K562 (cell line): ENCODE results near the gene TMEM217. TPM values are rescaled to one million over a fixed set of nuclear protein-coding genes. Genes with fewer than 3 reads are reported as not detected.

Experiments used
- BRF1 ChIP-seq: IDR thresholded peaks from 3 replicates; pipeline ENCODE4 v1.6.1; 2011; ENCODE audit warnings: borderline replicate concordance, mild to moderate bottlenecking; ENCODE audit not compliant: insufficient read length; ENCODE audit errors: extremely low read depth
- CBX1 ChIP-seq: sonication (generic); IDR thresholded peaks from 2 replicates; pipeline ENCODE4 v1.6.1; 2016; ENCODE audit warnings: antibody characterized with exemption, low read depth, mild to moderate bottlenecking
- ETV1 ChIP-seq: fragments of 450-650 bp; conservative IDR thresholded peaks from 2 replicates; pipeline ENCODE4 v1.6.1; 2016; ENCODE audit warnings: missing genetic modification characterization, control low read depth, low read depth, missing compliant biosample characterization
- FOXP1 ChIP-seq: sonication (generic); formaldehyde crosslinking; IDR thresholded peaks from 2 replicates; pipeline ENCODE4 v1.8.0; 2022; ENCODE audit warnings: mild to moderate bottlenecking, missing genetic modification reagents
- HLTF ChIP-seq: fragments of 450-650 bp; IDR thresholded peaks from 2 replicates; pipeline ENCODE4 v1.6.1; 2016
- MTA2 ChIP-seq: fragments of 450-650 bp; IDR thresholded peaks from 2 replicates; pipeline ENCODE4 v1.6.1; 2016; ENCODE audit warnings: low read depth
- NELFE ChIP-seq: IDR thresholded peaks from 2 replicates; pipeline ENCODE4 v1.6.1; 2011; ENCODE audit warnings: mild to moderate bottlenecking; ENCODE audit not compliant: insufficient read depth, insufficient read length
- NFRKB ChIP-seq: fragments of 450-650 bp; IDR thresholded peaks from 2 replicates; pipeline ENCODE4 v1.6.1; 2016; ENCODE audit warnings: low read depth
- RB1 ChIP-seq: fragments of 450-650 bp; IDR thresholded peaks from 2 replicates; pipeline ENCODE4 v1.6.1; 2017; ENCODE audit warnings: low read depth, mild to moderate bottlenecking
- SMARCC2 ChIP-seq: fragments of 450-650 bp; IDR thresholded peaks from 2 replicates; pipeline ENCODE4 v1.6.1; 2017; ENCODE audit warnings: antibody characterized with exemption, moderate library complexity, mild to moderate bottlenecking, low read depth
- WHSC1 ChIP-seq: IDR thresholded peaks from one replicate; pipeline ENCODE4 v1.6.1; 2012; ENCODE audit warnings: low read length, control low read depth, inconsistent platforms
- ZKSCAN8 ChIP-seq: fragments of 200-800 bp; sonication (Bioruptor generic); IDR thresholded peaks from 2 replicates; pipeline ENCODE4 v1.6.1; 2016; ENCODE audit warnings: missing genetic modification characterization, missing compliant biosample characterization
- ZNF239 ChIP-seq: fragments of 250-450 bp; sonication (Bioruptor Pico); IDR thresholded peaks from 2 replicates; pipeline ENCODE4 v1.4.0; 2020; ENCODE audit warnings: mild to moderate bottlenecking
- ZNF316 ChIP-seq: fragments of 450-650 bp; IDR thresholded peaks from 2 replicates; pipeline ENCODE4 v1.6.1; 2016
- ZNF41 ChIP-seq: fragments of 250-450 bp; sonication (Bioruptor Pico); conservative IDR thresholded peaks from 2 replicates; pipeline ENCODE4 v1.4.0; 2020; ENCODE audit warnings: mild to moderate bottlenecking
- ZNF551 ChIP-seq: fragments of 250-450 bp; sonication (Bioruptor Pico); IDR thresholded peaks from 2 replicates; pipeline ENCODE4 v1.5.0; 2021; ENCODE audit warnings: mild to moderate bottlenecking, moderate library complexity
- ZNF583 ChIP-seq: fragments of 250-450 bp; sonication (Bioruptor Pico); IDR thresholded peaks from 2 replicates; pipeline ENCODE4 v1.4.0; 2020
- polyA plus RNA-seq, 8 experiments: library from polyadenylated mRNA; depleted of rRNA in 4 of 8; stranded (reverse) in 5 of 8; unstranded in 3 of 8; fragments of >200 nt; fragmentation: Nextera tagmentation in 2 of 8; fragmentation: Illumina TruSeq in 1 of 8; extraction: Ambion mirVana in 2 of 8; extraction: Trizol in 1 of 8; gene quantifications; 2 replicates each; pipeline versions ENCODE4 v1.2.1 to v1.2.3, GENCODE V29; 2011 to 2014; ENCODE audit warnings: inconsistent platforms in 1 of 8, missing spikeins in 1 of 8
- total RNA-seq, 7 experiments: library from RNA; depleted of rRNA in 6 of 7; stranded (reverse); fragments of >200 nt in 6 of 7; fragmentation: Illumina TruSeq in 2 of 7; extraction: Trizol in 2 of 7; gene quantifications; 2 replicates each; pipeline versions ENCODE4 v1.2.1 to v1.2.3, GENCODE V29; 2011 to 2021; ENCODE audit warnings: low replicate concordance in 1 of 7
- TF ChIP-seq, protein P1 (sequence below), 3 experiments: IDR thresholded peaks in 2 of 3; conservative IDR thresholded peaks in 1 of 3; 2 replicates each; pipeline ENCODE4 v1.5.1; 2011 to 2012; ENCODE audit warnings: low read length in 3 of 3, mild to moderate bottlenecking in 3 of 3, control low read depth in 2 of 3, improper control_type of control experiment in 1 of 3, inconsistent platforms in 1 of 3, low read depth in 1 of 3, mixed read lengths in 1 of 3, moderate library complexity in 1 of 3; ENCODE audit not compliant: insufficient read depth in 2 of 3
- TF ChIP-seq, protein P2 (sequence below): fragments of 250-450 bp; sonication (Bioruptor Pico); IDR thresholded peaks from 2 replicates; pipeline ENCODE4 v1.4.0; 2020; ENCODE audit warnings: mild to moderate bottlenecking
- TF ChIP-seq, protein P3 (sequence below): fragments of 250-450 bp; sonication (Bioruptor Pico); IDR thresholded peaks from 2 replicates; pipeline ENCODE4 v1.4.0; 2020; ENCODE audit warnings: mild to moderate bottlenecking, moderate library complexity
- TF ChIP-seq, protein P4 (sequence below): fragments of 450-650 bp; IDR thresholded peaks from 2 replicates; pipeline ENCODE4 v1.6.1; 2014; ENCODE audit warnings: low read depth, mild to moderate bottlenecking, moderate library complexity, borderline replicate concordance

TMEM217 gene
- total and polyA plus RNA-seq, 9 of the 15 experiments (the other 6 are each of a cell fraction or from before 2014, with no cell fraction given) = 1.3 to 8.0 (median 1.9) TPM

DNA sequence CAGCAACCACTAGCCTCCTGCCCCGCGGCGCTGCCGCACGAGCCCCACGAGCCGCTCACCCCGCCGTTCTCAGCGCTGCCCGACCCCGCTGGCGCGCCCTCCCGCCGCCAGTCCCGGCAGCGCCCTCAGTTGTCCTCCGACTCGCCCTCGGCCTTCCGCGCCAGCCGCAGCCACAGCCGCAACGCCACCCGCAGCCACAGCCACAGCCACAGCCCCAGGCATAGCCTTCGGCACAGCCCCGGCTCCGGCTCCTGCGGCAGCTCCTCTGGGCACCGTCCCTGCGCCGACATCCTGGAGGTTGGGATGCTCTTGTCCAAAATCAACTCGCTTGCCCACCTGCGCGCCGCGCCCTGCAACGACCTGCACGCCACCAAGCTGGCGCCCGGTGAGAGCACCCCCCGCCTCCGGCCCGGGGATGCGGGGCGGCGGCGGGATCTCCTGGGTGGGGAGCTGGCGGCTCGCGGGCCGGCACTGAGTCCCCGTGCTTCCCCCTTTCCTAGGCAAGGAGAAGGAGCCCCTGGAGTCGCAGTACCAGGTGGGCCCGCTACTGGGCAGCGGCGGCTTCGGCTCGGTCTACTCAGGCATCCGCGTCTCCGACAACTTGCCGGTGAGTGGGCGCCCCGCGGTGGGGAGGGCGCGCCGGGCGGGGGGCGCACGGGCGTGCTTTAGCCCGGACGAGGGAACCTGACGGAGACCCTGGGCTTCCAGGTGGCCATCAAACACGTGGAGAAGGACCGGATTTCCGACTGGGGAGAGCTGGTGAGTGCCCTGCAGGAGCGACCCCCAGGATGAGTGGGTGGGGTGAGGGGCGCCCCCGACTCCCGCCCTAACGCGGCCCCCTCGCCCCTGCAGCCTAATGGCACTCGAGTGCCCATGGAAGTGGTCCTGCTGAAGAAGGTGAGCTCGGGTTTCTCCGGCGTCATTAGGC is 87.4 kb downstream of the TMEM217 start (continued):
- TF ChIP-seq FOXP1 (CRISPR knock-in tag) = no peak
- no peak for TF ChIP-seq BRF1
- no peak for TF ChIP-seq ZNF239 (CRISPR knock-in tag)
- TF ChIP-seq, protein P1, sequence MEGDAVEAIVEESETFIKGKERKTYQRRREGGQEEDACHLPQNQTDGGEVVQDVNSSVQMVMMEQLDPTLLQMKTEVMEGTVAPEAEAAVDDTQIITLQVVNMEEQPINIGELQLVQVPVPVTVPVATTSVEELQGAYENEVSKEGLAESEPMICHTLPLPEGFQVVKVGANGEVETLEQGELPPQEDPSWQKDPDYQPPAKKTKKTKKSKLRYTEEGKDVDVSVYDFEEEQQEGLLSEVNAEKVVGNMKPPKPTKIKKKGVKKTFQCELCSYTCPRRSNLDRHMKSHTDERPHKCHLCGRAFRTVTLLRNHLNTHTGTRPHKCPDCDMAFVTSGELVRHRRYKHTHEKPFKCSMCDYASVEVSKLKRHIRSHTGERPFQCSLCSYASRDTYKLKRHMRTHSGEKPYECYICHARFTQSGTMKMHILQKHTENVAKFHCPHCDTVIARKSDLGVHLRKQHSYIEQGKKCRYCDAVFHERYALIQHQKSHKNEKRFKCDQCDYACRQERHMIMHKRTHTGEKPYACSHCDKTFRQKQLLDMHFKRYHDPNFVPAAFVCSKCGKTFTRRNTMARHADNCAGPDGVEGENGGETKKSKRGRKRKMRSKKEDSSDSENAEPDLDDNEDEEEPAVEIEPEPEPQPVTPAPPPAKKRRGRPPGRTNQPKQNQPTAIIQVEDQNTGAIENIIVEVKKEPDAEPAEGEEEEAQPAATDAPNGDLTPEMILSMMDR (IDR thresholded peaks at IDR 0.05 in 2 of 3, conservative IDR thresholded peaks at IDR 0.05 in 1 of 3; ENCODE audit: insufficient read depth in 2 of 3, low read depth in 1 of 3, low read length in 3 of 3) = peak in 2 of 3 experiments; percentile 35 to 85; a peak in 3 of 6 replicates
- TF ChIP-seq NFRKB = 0 out of 2 replicates have a peak, but pooled peaks have one; percentile 10
- no peak for TF ChIP-seq MTA2
- no peak for TF ChIP-seq SMARCC2
- TF ChIP-seq, protein P2, sequence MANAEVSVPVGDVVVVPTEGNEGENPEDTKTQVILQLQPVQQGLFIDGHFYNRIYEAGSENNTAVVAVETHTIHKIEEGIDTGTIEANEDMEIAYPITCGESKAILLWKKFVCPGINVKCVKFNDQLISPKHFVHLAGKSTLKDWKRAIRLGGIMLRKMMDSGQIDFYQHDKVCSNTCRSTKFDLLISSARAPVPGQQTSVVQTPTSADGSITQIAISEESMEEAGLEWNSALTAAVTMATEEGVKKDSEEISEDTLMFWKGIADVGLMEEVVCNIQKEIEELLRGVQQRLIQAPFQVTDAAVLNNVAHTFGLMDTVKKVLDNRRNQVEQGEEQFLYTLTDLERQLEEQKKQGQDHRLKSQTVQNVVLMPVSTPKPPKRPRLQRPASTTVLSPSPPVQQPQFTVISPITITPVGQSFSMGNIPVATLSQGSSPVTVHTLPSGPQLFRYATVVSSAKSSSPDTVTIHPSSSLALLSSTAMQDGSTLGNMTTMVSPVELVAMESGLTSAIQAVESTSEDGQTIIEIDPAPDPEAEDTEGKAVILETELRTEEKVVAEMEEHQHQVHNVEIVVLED (CRISPR knock-in tag) = no peak
- TF ChIP-seq ZNF316 = no peak
- TF ChIP-seq ZNF551 (CRISPR knock-in tag) = no peak
- TF ChIP-seq, protein P3, sequence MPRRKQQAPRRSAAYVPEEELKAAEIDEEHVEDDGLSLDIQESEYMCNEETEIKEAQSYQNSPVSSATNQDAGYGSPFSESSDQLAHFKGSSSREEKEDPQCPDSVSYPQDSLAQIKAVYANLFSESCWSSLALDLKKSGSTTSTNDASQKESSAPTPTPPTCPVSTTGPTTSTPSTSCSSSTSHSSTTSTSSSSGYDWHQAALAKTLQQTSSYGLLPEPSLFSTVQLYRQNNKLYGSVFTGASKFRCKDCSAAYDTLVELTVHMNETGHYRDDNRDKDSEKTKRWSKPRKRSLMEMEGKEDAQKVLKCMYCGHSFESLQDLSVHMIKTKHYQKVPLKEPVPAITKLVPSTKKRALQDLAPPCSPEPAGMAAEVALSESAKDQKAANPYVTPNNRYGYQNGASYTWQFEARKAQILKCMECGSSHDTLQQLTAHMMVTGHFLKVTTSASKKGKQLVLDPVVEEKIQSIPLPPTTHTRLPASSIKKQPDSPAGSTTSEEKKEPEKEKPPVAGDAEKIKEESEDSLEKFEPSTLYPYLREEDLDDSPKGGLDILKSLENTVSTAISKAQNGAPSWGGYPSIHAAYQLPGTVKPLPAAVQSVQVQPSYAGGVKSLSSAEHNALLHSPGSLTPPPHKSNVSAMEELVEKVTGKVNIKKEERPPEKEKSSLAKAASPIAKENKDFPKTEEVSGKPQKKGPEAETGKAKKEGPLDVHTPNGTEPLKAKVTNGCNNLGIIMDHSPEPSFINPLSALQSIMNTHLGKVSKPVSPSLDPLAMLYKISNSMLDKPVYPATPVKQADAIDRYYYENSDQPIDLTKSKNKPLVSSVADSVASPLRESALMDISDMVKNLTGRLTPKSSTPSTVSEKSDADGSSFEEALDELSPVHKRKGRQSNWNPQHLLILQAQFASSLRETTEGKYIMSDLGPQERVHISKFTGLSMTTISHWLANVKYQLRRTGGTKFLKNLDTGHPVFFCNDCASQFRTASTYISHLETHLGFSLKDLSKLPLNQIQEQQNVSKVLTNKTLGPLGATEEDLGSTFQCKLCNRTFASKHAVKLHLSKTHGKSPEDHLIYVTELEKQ = no peak
- peak; percentile 78; the same call in 1 of the 2 replicates for TF ChIP-seq RB1
- no peak for TF ChIP-seq NELFE
- no peak for TF ChIP-seq ZKSCAN8 (CRISPR knock-in tag)
- no peak for TF ChIP-seq ETV1 (tag)
- TF ChIP-seq ZNF583 (CRISPR knock-in tag) = no peak
- peak; percentile 85; the same call in 1 of the 2 replicates for TF ChIP-seq CBX1
- TF ChIP-seq ZNF41 (CRISPR knock-in tag) = no peak
- no peak for TF ChIP-seq HLTF
- TF ChIP-seq WHSC1 = no peak
- TF ChIP-seq, protein P4, sequence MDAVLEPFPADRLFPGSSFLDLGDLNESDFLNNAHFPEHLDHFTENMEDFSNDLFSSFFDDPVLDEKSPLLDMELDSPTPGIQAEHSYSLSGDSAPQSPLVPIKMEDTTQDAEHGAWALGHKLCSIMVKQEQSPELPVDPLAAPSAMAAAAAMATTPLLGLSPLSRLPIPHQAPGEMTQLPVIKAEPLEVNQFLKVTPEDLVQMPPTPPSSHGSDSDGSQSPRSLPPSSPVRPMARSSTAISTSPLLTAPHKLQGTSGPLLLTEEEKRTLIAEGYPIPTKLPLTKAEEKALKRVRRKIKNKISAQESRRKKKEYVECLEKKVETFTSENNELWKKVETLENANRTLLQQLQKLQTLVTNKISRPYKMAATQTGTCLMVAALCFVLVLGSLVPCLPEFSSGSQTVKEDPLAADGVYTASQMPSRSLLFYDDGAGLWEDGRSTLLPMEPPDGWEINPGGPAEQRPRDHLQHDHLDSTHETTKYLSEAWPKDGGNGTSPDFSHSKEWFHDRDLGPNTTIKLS = no peak; the same call in 1 of the 2 replicates
